Thyroid gland (tissue), 4 donors: ENCODE data around the gene TM9SF4.

Experiments
- CTCF ChIP-seq, 6 experiments: fragments of 200-600 bp in 3 of 6; fragments of 450-650 bp in 3 of 6; sonication (generic) in 3 of 6; IDR thresholded peaks; one replicate each; pipeline ENCODE4 v1.5.1; 2016 to 2019; ENCODE audit warnings: antibody characterized with exemption in 6 of 6, mild to moderate bottlenecking in 2 of 6, inconsistent platforms in 1 of 6, moderate library complexity in 1 of 6
- POLR2A ChIP-seq, 2 donors: fragments of 450-650 bp; IDR thresholded peaks; one replicate each; pipeline ENCODE4 v1.6.1; 2017; ENCODE audit warnings: antibody characterized with exemption in 2 of 2, mild to moderate bottlenecking in 2 of 2, moderate library complexity in 1 of 2

- TF ChIP-seq POLR2A (IDR thresholded peaks at IDR 0.05) (no peak), CTCF (IDR thresholded peaks at IDR 0.05) (no peak)
Observed at GRCh38 chr20:32205110-32205842, 95.8 kb downstream of the TM9SF4 start.
